ENCODE measurements around the gene ZNF480. TPM values are rescaled to one million over a fixed set of nuclear protein-coding genes. Genes with fewer than 3 reads are reported as not detected.
A peak's percentile ranks its signal among the peaks of the same experiment; 100 is the strongest.
"Not testable (repeated sequence)": the region's sequence is repeated elsewhere in the genome, so short reads cannot be mapped to it uniquely, and the experiment has no call there.

Gene ZNF480
- 10 to 100 TPM; 13.0 to 23.2 (median 14.9) TPM for polyA plus RNA-seq (ENCODE audit: insufficient read length in 4 of 4)

GRCh38 chr19:52296773-52297600 is at the start of gene ZNF480:
TSS of gene ZNF480 (plus strand) at chr19:52297169. CDS start at chr19:52300413, 3,244 bp downstream.
- DNase-seq (ENCODE audit: low read depth in 4 of 4, low spot score in 3 of 4): peak; percentile 51 to 76 (median 68)

GRCh38 chr19:52248241-52248640 is 48.7 kb upstream of the ZNF480 start:
- no peak for DNase-seq (ENCODE audit: low read depth in 4 of 4, low spot score in 3 of 4)

DNA sequence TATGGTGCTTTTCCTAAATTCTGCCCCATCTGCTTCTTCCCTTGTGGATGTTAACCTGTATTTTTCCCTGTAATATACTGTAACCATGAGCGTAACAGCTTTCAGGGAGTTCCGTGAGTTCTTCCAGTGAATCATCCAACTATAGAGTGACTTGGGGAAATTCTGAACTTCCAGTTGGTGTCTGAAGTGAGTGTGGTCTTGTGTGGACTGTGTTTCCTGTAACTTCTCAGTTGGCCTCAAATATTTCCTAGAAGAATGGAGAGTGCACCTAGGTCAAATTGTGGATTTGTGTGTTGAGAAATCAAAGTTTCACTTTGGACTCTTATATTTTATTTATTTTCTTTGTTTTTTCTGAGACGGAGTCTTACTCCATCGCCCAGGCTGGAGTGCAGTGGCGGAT is 38.5 kb upstream of the ZNF480 start:
- no peak for DNase-seq (ENCODE audit: low read depth in 4 of 4, low spot score in 3 of 4)

- DNase-seq (ENCODE audit: low read depth in 4 of 4, low spot score in 3 of 4): not testable (repeated sequence)
Observed at GRCh38 chr19:52265556-52265955, 31.4 kb upstream of the ZNF480 start.

DNA sequence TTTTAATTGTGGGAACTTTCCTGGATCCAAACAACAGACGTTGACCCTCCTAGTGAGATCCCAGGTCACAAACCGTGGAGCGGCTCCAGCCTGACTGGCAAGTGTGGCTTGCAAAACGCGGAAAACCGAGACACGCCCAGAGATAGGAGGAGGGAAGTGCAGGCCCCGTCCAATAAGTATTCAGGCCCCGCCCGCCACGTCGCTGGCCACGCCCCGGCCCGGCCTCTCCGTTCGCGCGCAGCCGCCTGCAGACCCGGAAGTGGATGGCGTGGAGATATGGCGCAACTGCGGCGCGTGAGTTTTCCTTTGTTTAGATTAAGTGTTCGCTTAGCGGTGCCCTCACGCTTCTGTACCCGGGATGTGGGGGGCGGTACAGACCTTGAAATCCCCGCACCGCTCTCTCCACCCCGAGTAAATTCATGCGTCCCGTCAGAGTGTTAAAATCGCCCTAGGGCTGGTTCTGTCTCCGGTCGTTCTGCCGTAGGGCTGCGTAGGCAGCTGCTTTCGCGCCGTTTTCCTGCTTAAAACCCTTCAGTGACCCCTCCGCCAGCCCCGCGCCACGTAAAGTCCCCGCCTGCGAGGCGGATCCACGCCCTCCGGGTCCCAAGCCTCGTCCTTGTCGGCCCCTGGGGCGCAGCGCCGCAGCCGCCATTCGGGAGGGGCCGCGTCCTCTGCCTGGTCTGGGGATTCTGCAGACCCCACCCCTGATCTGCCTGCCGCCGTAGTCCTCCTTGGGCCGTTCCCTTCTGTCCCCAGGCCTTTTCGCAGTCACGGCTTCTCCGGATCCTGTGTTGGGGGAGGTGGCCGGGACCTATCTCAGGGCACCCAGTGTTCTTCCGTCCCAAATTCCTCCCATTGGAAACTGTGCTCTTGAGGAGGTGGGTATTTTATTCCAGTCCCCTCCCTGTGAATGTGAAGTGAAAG is 27.4 kb upstream of the ZNF480 start, which contains the start of gene ZNF766:
Gene ZNF766, plus strand, starts transcription at position 250 of the 924 bp plus-strand sequence. Its CDS starts 27 bp downstream, at position 277.
- DNase-seq (ENCODE audit: low read depth in 4 of 4, low spot score in 3 of 4): peak; percentile 80 to 89 (median 86)

DNA sequence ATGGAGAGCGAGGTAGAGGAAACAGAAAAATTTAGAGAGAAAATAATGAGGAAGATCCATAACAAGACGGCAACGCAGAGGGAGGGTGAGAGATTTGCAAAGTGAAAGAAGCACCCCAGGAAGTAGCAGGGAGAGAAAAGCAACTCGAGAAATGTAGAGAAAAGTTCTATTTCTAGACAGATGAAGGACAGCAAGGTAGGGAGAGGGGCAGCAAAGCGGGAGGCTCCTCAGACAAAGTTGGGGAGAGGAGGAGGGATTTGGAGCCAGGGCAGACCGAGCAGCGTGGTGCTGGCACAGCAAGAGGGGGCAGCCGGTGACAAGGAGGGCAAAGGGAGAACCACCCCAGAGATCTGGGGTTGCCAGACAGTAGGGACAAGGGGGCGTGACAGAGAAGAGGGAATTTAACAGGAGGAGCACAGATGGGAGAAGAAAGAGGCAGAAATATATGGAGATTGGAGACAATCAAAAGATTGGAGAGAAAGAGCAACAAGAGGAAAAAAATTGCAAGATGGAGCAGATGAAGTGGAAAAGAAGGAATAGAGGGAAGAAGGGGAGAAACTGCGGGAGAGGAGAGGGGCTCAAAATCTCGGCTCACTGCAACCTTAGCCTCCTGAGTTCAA is 26.6 kb upstream of the ZNF480 start:
- DNase-seq (ENCODE audit: low read depth in 4 of 4, low spot score in 3 of 4): peak in 1 of 4 donors; percentile 6

DNA sequence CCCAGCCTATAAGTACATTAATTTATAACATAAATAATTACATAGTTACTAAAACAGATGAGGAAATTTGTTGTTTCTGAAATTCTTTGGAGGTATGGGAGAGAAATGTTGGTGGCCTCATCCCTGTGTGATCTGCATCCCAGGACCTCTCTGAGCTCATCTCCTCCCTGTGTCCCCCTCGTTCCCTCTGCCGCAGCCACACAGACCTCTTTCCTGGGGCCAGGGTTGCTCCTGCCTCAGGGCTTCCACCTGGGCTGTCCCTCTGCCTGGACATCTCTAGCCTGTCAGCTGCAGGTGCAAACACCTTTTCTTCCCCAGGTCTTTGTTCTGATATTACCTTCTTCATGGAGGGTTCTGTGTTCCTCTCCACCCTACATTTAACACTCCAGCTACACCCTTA is 23.7 kb upstream of the ZNF480 start:
- DNase-seq (ENCODE audit: low read depth in 4 of 4, low spot score in 3 of 4): no peak

DNA sequence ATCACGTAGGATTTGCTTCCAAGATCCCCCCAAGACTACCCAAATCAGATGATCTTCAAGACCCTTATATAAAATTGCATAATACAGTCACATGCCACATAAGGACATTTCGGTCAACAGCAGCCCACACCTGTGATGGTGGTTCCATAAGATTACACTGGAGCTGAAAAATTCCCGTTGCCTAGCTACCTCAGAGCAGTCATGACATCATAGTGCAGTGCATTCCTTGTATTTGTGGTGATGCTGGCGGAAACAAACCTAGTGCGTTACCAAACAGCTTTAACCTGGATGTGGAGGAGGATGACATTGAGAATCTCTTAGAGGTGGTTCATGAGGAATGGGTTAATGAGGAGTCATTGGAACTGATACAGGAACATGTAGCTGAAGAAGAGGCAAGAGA is 22.8 kb upstream of the ZNF480 start:
- DNase-seq (ENCODE audit: low read depth in 4 of 4, low spot score in 3 of 4): no peak

- no peak for DNase-seq (ENCODE audit: low read depth in 4 of 4, low spot score in 3 of 4)
Observed at GRCh38 chr19:52275988-52276387, 21.0 kb upstream of the ZNF480 start.

GRCh38 chr19:52277471-52277870 is 19.5 kb upstream of the ZNF480 start:
- DNase-seq (ENCODE audit: low read depth in 4 of 4, low spot score in 3 of 4): no peak

DNA sequence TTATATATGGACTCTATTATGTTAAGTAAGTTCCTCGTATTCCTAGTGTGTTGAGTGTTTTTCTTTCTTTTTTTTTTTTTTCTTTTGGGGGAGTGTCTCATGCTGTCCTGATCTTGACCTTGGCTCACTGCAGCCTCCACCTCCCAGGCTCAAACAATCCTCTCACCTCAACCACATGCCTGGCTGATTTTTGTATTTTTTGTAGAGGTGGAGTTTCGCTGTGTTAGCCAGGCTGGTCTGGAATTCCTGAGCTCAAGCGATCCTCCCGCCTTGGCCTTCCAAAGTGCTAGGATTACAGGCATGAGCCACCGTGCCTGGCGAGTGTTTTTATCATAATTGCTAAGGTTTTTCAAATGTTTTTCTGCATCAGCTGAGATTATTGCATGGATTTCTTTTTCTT is 10.7 kb upstream of the ZNF480 start:
- no peak for DNase-seq (ENCODE audit: low read depth in 4 of 4, low spot score in 3 of 4)

DNA sequence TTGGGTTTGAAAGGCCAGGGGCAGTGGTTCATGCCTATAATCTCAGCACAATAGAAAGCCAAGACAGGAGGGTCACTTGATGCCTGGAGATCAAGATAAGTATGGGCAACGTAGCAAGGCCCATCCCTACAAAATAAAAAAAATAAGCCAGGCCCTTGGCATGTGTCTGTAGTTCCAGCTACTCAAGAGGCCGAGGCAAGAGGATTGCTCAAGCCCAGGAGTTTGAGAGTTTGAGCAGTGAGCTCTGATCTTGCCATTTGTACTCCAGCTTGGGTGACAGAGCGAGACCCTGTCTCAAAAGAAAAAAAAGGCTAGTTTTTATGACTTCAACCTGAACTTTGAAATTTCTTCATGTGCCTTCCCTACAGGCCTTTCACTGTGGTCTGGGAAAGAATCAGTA is 5.2 kb upstream of the ZNF480 start:
- DNase-seq (ENCODE audit: low read depth in 4 of 4, low spot score in 3 of 4): no peak

GRCh38 chr19:52292946-52293345 is 4.0 kb upstream of the ZNF480 start:
- DNase-seq (ENCODE audit: low read depth in 4 of 4, low spot score in 3 of 4): not testable (repeated sequence)

- DNase-seq (ENCODE audit: low read depth in 4 of 4, low spot score in 3 of 4): no peak
Observed at GRCh38 chr19:52296400-52296772, 583 bp upstream of the ZNF480 start.

- DNase-seq (ENCODE audit: low read depth in 4 of 4, low spot score in 3 of 4): peak in 2 of 4 donors; percentile 2 to 12
Observed at GRCh38 chr19:52297601-52298364, 814 bp downstream of the ZNF480 start.

- DNase-seq (ENCODE audit: low read depth in 4 of 4, low spot score in 3 of 4): peak in 1 of 4 donors; percentile 3
Observed at GRCh38 chr19:52307275-52307674, 10.3 kb downstream of the ZNF480 start.

DNA sequence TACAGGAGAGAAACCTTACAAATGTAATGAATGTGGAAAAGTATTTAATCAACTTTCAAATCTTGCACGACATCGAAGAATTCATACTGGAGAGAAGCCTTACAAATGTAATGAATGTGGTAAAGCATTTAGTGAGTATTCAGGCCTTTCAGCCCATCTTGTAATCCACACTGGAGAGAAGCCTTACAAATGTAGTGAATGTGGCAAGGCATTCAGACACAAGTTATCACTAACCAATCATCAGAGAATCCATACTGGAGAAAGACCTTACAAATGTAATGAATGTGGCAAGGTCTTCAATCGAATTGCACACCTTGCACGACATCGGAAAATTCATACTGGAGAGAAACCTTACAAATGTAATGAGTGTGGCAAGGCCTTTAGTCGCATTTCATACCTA is 25.5 kb downstream of the ZNF480 start:
- no peak for DNase-seq (ENCODE audit: low read depth in 4 of 4, low spot score in 3 of 4)

DNA sequence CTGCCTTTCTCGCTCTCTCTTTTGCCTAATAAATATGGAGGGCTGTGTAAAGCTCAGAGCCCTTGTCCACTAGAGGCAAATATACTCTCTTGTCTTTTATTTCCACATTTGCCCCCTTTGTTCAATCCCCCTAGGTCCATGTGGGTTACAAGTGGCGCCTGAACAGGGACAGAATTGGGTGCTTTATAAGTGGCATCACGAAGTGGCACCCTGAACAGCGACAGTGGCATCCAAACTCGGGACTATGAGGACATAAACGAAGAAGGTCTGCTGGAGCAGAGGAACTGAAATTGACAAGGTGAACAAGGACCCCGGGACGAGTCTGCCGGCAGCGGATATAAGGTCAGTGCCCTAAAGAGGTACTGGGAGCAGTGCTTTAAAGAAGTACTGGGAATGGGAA is 34.8 kb downstream of the ZNF480 start:
- no peak for DNase-seq (ENCODE audit: low read depth in 4 of 4, low spot score in 3 of 4)

DNA sequence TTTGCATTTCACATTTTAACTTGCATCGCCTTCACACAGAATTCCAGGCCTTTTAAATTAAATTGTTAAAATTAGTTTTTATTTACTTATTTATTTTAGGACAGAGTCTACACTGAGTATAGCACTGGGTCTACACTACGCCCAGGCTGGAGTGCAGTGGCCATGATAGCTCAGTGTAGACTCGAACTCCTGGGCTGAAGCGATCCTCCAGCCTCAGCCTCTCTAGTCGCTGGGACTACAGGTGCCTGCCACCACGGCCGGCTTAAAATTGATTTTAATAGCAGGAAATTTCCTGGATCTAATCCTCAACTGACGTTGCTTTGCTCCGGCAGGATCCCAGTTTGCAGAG is 38.8 kb downstream of the ZNF480 start:
- no peak for DNase-seq (ENCODE audit: low read depth in 4 of 4, low spot score in 3 of 4)

DNA sequence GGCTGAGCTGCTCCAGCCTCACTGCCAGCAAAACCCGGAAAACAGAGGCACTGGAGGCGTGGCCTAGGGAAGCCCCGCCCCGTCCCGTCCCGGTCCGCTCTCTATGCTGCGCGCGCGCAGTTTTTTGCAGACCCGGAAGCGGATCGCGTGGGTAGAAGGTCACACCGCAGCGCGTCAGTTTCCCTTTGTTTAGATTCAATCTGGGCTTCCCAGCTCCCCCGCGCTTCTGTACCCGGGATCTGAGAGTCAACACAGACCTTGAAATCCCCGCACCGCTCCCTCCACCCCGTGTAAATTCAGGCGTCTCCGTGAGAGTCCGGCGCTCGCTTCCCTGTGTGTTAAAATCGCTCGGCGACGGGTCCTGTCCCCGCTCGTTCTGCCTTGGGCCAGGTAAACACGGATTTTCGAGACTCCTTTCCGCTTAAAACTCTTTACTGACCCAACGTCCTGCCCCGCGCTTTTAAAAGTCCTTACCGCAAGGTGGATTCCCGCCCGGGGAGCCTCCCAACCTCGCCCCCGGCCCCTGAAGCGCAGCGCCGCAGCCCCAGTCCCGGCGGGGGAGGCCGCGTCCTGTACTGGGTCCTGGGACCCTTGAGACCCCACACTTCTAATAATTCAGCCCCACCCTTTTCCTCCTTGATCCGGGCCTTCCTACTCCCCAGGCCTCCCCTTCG is 39.3 kb downstream of the ZNF480 start, which contains the start of gene ZNF610:
Gene ZNF610, plus strand, starts transcription at position 127 of the 674 bp plus-strand sequence. CDS start 12,930 bp downstream, outside the sequence.
- peak; percentile 71 to 82 (median 80) for DNase-seq (ENCODE audit: low read depth in 4 of 4, low spot score in 3 of 4)
